ENCODE results near the gene KLHL10. TPM values are rescaled to one million over a fixed set of nuclear protein-coding genes. Genes with fewer than 3 reads are reported as not detected.

KLHL10 gene
- total and polyA plus RNA-seq, 2 of the 13 experiments (the other 11 are each of a cell fraction or from before 2014, with no cell fraction given), result 0.04 to 0.08 TPM

GRCh38 chr17:41822216-41823140, 15.1 kb upstream of the KLHL10 start:
- Histone ChIP-seq H3K9me3 (ENCODE audit: low read length) (no peaks in the 10 kb centered on the region), H3K4me2 (ENCODE audit: low read depth, low read length) (no peak overlapping the region), H3K79me2 (ENCODE audit: insufficient read depth, low read length) (peaks cover 2% of the 10 kb centered on the region), H3K4me3 (replicated peaks in 1 of 3; ENCODE audit: insufficient read depth in 1 of 3, low read depth in 2 of 3, low read length in 3 of 3) (no peak overlapping the region), H3K4me1 (ENCODE audit: insufficient read depth, low read length) (peaks cover 37% of the 10 kb centered on the region), H3K36me3 (replicated peaks in 1 of 2; ENCODE audit: control insufficient read depth in 1 of 2, insufficient read depth in 2 of 2, low read length in 2 of 2) (peaks cover 28 to 55% of the 10 kb centered on the region in 2 experiments), H3K9ac (ENCODE audit: insufficient read depth, low read depth, low read length) (no peak overlapping the region), H2AFZ (ENCODE audit: low read length) (no peak overlapping the region), H4K20me1 (ENCODE audit: insufficient read depth, low read length) (peaks cover 9% of the 10 kb centered on the region; the same call in 1 of the 2 replicates), H3K27ac (ENCODE audit: extremely low read length, insufficient read depth, low read length) (no peak overlapping the region), H3K27me3 (ENCODE audit: control insufficient read depth in 1 of 2, insufficient read depth in 2 of 2, low read length in 2 of 2) (no peaks in the 10 kb centered on the region)
- DNase-seq (ENCODE audit: low spot score), result no peak
- CTCF ChIA-PET (ENCODE audit: low intra/inter-chr PET ratio, low total read pairs), result no interaction called here
- intact Hi-C loops (cut with micrococcal nuclease; ENCODE audit: unreplicated experiment), result no loop called here
- no peak for FAIRE-seq
- peak; percentile 8 for ATAC-seq
- TSS peak; percentile 73 for BruUV-seq (replicated peaks)
- in situ Hi-C loops (cut with HindIII; ENCODE audit: extremely low pct_ligation_motif_present, low pct_unique_long_range_greater_than_20kb), result no loop called here
- POLR2A ChIA-PET, result interaction anchor here (1.0 to 1.8 kb wide), 6 partner anchors 8 to 137 kb away, joined by 3 to 10 read pairs (median 6); partner anchors contain the start of genes FKBP10 and P3H4
- 95% methylated on average over 12 of the region's 12 CpGs for WGBS (ENCODE audit: low lambda C conversion rate)
- TF ChIP-seq HBP1 (CRISPR knock-in tag; IDR thresholded peaks at IDR 0.05; ENCODE audit: low read depth) (no peak), TEAD3 (CRISPR knock-in tag; optimal IDR thresholded peaks at IDR 0.05; ENCODE audit: borderline replicate concordance) (no peak), ZNF776 (CRISPR knock-in tag; IDR thresholded peaks at IDR 0.05) (no peak), ZFY (CRISPR knock-in tag; IDR thresholded peaks at IDR 0.05) (0 out of 2 replicates have a peak, but pooled peaks have one; percentile 20), ZNF281 (CRISPR knock-in tag; IDR thresholded peaks at IDR 0.05; ENCODE audit: borderline replicate concordance) (no peak), KMT2B (CRISPR knock-in tag; IDR thresholded peaks at IDR 0.05) (no peak), THAP11 (CRISPR knock-in tag; IDR thresholded peaks at IDR 0.05) (no peak), POLR2AphosphoS5 (IDR thresholded peaks at IDR 0.05; ENCODE audit: low read depth, low read length) (peak; percentile 42), HOXA3 (CRISPR knock-in tag; IDR thresholded peaks at IDR 0.05) (no peak), AGO1 (IDR thresholded peaks at IDR 0.05; ENCODE audit: low read depth, low read length, poor library complexity, severe bottlenecking) (peak; percentile 18), ZEB1 (IDR thresholded peaks at IDR 0.05; ENCODE audit: insufficient replicate concordance, low read depth) (peak; percentile 23), HNF4G (IDR thresholded peaks at IDR 0.05; ENCODE audit: borderline replicate concordance, low read depth, low read length) (0 out of 2 replicates have a peak, but pooled peaks have one; percentile 5), HNF4G (CRISPR knock-in tag; IDR thresholded peaks at IDR 0.05; ENCODE audit: borderline replicate concordance, low read depth) (no peak), ZNF770 (CRISPR knock-in tag; IDR thresholded peaks at IDR 0.05) (peak; percentile 94), POLR2AphosphoS2 (IDR thresholded peaks at IDR 0.05; ENCODE audit: low read depth, low read length) (peak; percentile 24; the same call in 1 of the 2 replicates), MEF2D (CRISPR knock-in tag; IDR thresholded peaks at IDR 0.05) (0 out of 2 replicates have a peak, but pooled peaks have one; percentile 26)
